Spleen (tissue), 7 donors: ENCODE results near the gene HDGFL3.
"Not testable (repeated sequence)": the region's sequence is repeated elsewhere in the genome, so short reads cannot be mapped to it uniquely, and the experiment has no call there.

ENCODE experiments used
- CTCF ChIP-seq, 11 experiments: fragments of 200-600 bp in 7 of 11; fragments of 450-650 bp in 4 of 11; sonication (generic) in 4 of 11; IDR thresholded peaks in 8 of 11; conservative IDR thresholded peaks in 3 of 11; 1 replicate in 7 of 11; 2 replicates in 4 of 11; pipeline versions ENCODE4 v1.4.0 to v1.8.0; 2016 to 2021; ENCODE audit warnings: antibody characterized with exemption in 11 of 11, inconsistent platforms in 4 of 11, mild to moderate bottlenecking in 1 of 11
- POLR2A ChIP-seq, 3 donors: fragments of 450-650 bp; IDR thresholded peaks; one replicate each; pipeline ENCODE4 v1.5.1; 2017; ENCODE audit warnings: antibody characterized with exemption in 3 of 3, mild to moderate bottlenecking in 1 of 3
- POLR2AphosphoS5 ChIP-seq, 3 donors: sonication (generic); formaldehyde crosslinking; IDR thresholded peaks; one replicate each; pipeline ENCODE4 v1.5.1; 2017; ENCODE audit warnings: antibody characterized with exemption in 3 of 3
- donor health status: DM: no; HTN: no; CAD: no; lungs with moderate emphysema.
- donor health status: DM: no; HTN: no; CAD: no.
- donor health status: DM: no; HTN: no; CAD: no.

- not testable (repeated sequence) for TF ChIP-seq CTCF (IDR thresholded peaks at IDR 0.05 in 8 of 11, conservative IDR thresholded peaks at IDR 0.05 in 3 of 11); POLR2A (IDR thresholded peaks at IDR 0.05); POLR2AphosphoS5 (IDR thresholded peaks at IDR 0.05)
Observed at GRCh38 chr15:83085461-83085860, 122.2 kb downstream of the HDGFL3 start.
